ENCODE measurements around the gene PLCB1. TPM values are rescaled to one million over a fixed set of nuclear protein-coding genes. Genes with fewer than 3 reads are reported as not detected.

The PLCB1 gene
- total and polyA plus RNA-seq, 2 of the 4 experiments (the other 2 are of a cell fraction) = 5.6 to 16.1 TPM

DNA sequence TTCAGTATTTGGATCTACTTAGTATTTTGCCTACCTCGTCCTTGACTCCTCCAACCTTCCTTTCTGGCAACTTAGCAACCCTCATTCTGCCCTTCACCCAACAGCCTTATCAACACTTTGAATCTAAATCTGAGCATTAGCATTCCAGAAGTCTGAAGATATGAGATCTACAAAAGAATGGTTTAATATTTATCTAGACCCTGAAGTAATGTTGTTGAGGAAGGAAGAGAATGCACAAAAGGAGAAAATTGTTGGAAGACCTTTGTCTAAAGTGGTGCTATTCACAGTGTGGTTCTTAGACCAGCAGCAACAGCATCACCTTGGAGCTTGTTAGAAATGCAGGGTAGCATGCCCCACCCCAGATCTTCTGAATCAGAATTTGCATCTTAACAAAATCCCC, 738.6 kb downstream of the PLCB1 start:
- no peaks in the 10 kb centered on the region for H3K36me3 ChIP-seq (ENCODE audit: control insufficient read depth, insufficient read depth, low read length)
- no peak overlapping the region for H3K4me2 ChIP-seq (ENCODE audit: low read depth, low read length)
- intact Hi-C loops (cut with micrococcal nuclease) (no loop called here), dilution Hi-C loops (cut with HindIII; ENCODE audit: low sequenced_read_pairs, unreplicated experiment) (no loop called here), in situ Hi-C loops (cut with MboI; ENCODE audit: low sequenced_read_pairs) (no loop called here)
- H2BK5ac ChIP-seq (ENCODE audit: low read depth, low read length, poor library complexity, severe bottlenecking) = no peak overlapping the region
- no peak overlapping the region for H4K91ac ChIP-seq (ENCODE audit: insufficient read depth, low read depth, low read length)
- no peak overlapping the region for H3K56ac ChIP-seq (ENCODE audit: extremely low read depth, insufficient read depth, low read length)
- no peak overlapping the region for H3K18ac ChIP-seq (ENCODE audit: low read depth, low read length)
- H3K79me1 ChIP-seq (ENCODE audit: low read depth in 1 of 2, low read length in 2 of 2) = no peaks in the 10 kb centered on the region
- no peak overlapping the region for H3K4me3 ChIP-seq (ENCODE audit: insufficient read depth, low read depth, low read length)
- no peak overlapping the region for H4K5ac ChIP-seq (ENCODE audit: low read depth, low read length)
- WGBS, 2 experiments (ENCODE audit: extremely low coverage in 2 of 2, insufficient read length in 1 of 2) = no CpG with 5 or more reads among the region's 1 CpG
- no peak overlapping the region for H2AFZ ChIP-seq (replicated peaks; ENCODE audit: low read length, poor library complexity)
- no peaks in the 10 kb centered on the region for H3K9me3 ChIP-seq (ENCODE audit: control insufficient read depth, insufficient read depth, low read length)
- no TSS peak for BruUV-seq (replicated peaks)
- CTCF ChIA-PET = no interaction called here
- H4K8ac ChIP-seq (ENCODE audit: low read depth in 2 of 2, low read length in 2 of 2) = no peak overlapping the region
- no peak for TF ChIP-seq POLR2A (IDR thresholded peaks at IDR 0.05; ENCODE audit: low read depth, low read length)
- no peak for TF ChIP-seq MAFK (IDR thresholded peaks at IDR 0.05; ENCODE audit: low read depth, low read length)
- TF ChIP-seq, protein P1, sequence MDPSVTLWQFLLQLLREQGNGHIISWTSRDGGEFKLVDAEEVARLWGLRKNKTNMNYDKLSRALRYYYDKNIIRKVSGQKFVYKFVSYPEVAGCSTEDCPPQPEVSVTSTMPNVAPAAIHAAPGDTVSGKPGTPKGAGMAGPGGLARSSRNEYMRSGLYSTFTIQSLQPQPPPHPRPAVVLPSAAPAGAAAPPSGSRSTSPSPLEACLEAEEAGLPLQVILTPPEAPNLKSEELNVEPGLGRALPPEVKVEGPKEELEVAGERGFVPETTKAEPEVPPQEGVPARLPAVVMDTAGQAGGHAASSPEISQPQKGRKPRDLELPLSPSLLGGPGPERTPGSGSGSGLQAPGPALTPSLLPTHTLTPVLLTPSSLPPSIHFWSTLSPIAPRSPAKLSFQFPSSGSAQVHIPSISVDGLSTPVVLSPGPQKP (IDR thresholded peaks at IDR 0.05; ENCODE audit: borderline replicate concordance, low read depth, low read length) = no peak
- no peak for TF ChIP-seq CHD1 (IDR thresholded peaks at IDR 0.05; ENCODE audit: low read depth, low read length)
- no peak for TF ChIP-seq RCOR1 (IDR thresholded peaks at IDR 0.05; ENCODE audit: insufficient replicate concordance, low read length)
- no peak for TF ChIP-seq FOS (IDR thresholded peaks at IDR 0.05; ENCODE audit: low read depth, low read length)
- TF ChIP-seq, protein P2, sequence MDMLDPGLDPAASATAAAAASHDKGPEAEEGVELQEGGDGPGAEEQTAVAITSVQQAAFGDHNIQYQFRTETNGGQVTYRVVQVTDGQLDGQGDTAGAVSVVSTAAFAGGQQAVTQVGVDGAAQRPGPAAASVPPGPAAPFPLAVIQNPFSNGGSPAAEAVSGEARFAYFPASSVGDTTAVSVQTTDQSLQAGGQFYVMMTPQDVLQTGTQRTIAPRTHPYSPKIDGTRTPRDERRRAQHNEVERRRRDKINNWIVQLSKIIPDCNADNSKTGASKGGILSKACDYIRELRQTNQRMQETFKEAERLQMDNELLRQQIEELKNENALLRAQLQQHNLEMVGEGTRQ (IDR thresholded peaks at IDR 0.05; ENCODE audit: low read depth, low read length) = no peak
- no peak for TF ChIP-seq NFE2L2 (IDR thresholded peaks at IDR 0.05; ENCODE audit: low read depth, low read length)
- no peak for TF ChIP-seq RAD21 (IDR thresholded peaks at IDR 0.05; ENCODE audit: low read length)
- H3K9ac ChIP-seq (ENCODE audit: low read depth, low read length) = no peak overlapping the region
- no peak overlapping the region for H3K27ac ChIP-seq (ENCODE audit: insufficient read depth, low read length)
- no peak overlapping the region for H3K23ac ChIP-seq (ENCODE audit: low read depth, low read length)
- DNase-seq (no peak), ATAC-seq (ENCODE audit: low read depth) (no peak)
- H3K27me3 ChIP-seq (ENCODE audit: control insufficient read depth, insufficient read depth, low read length) = no peaks in the 10 kb centered on the region
- H3K4me1 ChIP-seq (ENCODE audit: control insufficient read depth, insufficient read depth, low read length) = peaks cover 3% of the 10 kb centered on the region; the same call in 1 of the 2 replicates
- H3K14ac ChIP-seq (replicated peaks; ENCODE audit: low read depth, low read length) = no peak overlapping the region
- no peak overlapping the region for H2BK15ac ChIP-seq (ENCODE audit: low read depth, low read length)
- H4K20me1 ChIP-seq (ENCODE audit: insufficient read depth, low read length) = no peaks in the 10 kb centered on the region
- H2AK5ac ChIP-seq (ENCODE audit: low read depth, low read length) = no peak overlapping the region
- H3K4ac ChIP-seq (ENCODE audit: low read depth, low read length) = no peak overlapping the region
- H2BK20ac ChIP-seq (ENCODE audit: low read depth, low read length) = no peak overlapping the region
- no peak overlapping the region for H2AK9ac ChIP-seq (replicated peaks; ENCODE audit: low read depth, low read length, poor library complexity)
- no peaks in the 10 kb centered on the region; the same call in 1 of the 2 replicates for H3K9me1 ChIP-seq (ENCODE audit: insufficient read depth, low read length)
- POLR2A ChIA-PET (ENCODE audit: unreplicated experiment) = no interaction called here
- H2BK120ac ChIP-seq (ENCODE audit: low read depth, low read length) = no peak overlapping the region
